HG03439 (cell line): ENCODE results near the gene EPS15.
"Not testable (repeated sequence)": the region's sequence is repeated elsewhere in the genome, so short reads cannot be mapped to it uniquely, and the experiment has no call there.

Experiments used
- ATAC-seq: cut with Tn5 transposase; IDR thresholded peaks from one replicate; pipeline ENCODE4 v1.9.1; 2021; ENCODE audit warnings: mild to moderate bottlenecking, moderate library complexity; ENCODE audit not compliant: unreplicated experiment

EPS15 gene

GRCh38 chr1:51543858-51544257 is 24.8 kb upstream of the EPS15 start:
- ATAC-seq, result no peak

GRCh38 chr1:51542158-51542953 is 23.3 kb upstream of the EPS15 start:
- ATAC-seq, result no peak

- ATAC-seq, result no peak
These were observed 22.4 kb upstream of the EPS15 start for GRCh38 chr1:51541313-51542050.

- ATAC-seq, result no peak
These were observed 18.5 kb upstream of the EPS15 start for GRCh38 chr1:51537568-51537967.

- no peak for ATAC-seq
These were observed 16.0 kb upstream of the EPS15 start for GRCh38 chr1:51535006-51535592.

- no peak for ATAC-seq
These were observed 15.4 kb upstream of the EPS15 start for GRCh38 chr1:51534447-51534846.

GRCh38 chr1:51532853-51533252 is 13.8 kb upstream of the EPS15 start:
- ATAC-seq, result no peak

- not testable (repeated sequence) for ATAC-seq
These were observed 11.4 kb upstream of the EPS15 start for GRCh38 chr1:51530447-51530846.

GRCh38 chr1:51527144-51527543 is 8.1 kb upstream of the EPS15 start:
- no peak for ATAC-seq

- ATAC-seq, result no peak
These were observed 7.2 kb upstream of the EPS15 start for GRCh38 chr1:51526248-51526647.

GRCh38 chr1:51525295-51525694 is 6.2 kb upstream of the EPS15 start:
- ATAC-seq, result no peak

- no peak for ATAC-seq
These were observed 5.8 kb upstream of the EPS15 start for GRCh38 chr1:51524817-51525216.

- ATAC-seq, result no peak
These were observed 4.9 kb upstream of the EPS15 start for GRCh38 chr1:51523931-51524330.

- ATAC-seq, result no peak
These were observed 1.7 kb upstream of the EPS15 start for GRCh38 chr1:51520700-51521248.

GRCh38 chr1:51519865-51520699 is 1.0 kb upstream of the EPS15 start:
- ATAC-seq, result no peak

- ATAC-seq, result peak; percentile 31
These were observed 449 bp downstream of the EPS15 start for GRCh38 chr1:51518586-51519047.

- peak; percentile 14 for ATAC-seq
These were observed 957 bp downstream of the EPS15 start for GRCh38 chr1:51518033-51518585.

- no peak for ATAC-seq
These were observed 1.6 kb downstream of the EPS15 start for GRCh38 chr1:51517361-51518032.

GRCh38 chr1:51516649-51517158 is 2.4 kb downstream of the EPS15 start:
- no peak for ATAC-seq
